Psoas muscle (tissue), 8 donors: ENCODE measurements around the gene COX5A. TPM values are rescaled to one million over a fixed set of nuclear protein-coding genes. Genes with fewer than 3 reads are reported as not detected.
A peak's percentile ranks its signal among the peaks of the same experiment; 100 is the strongest.
"Not testable (repeated sequence)": the region's sequence is repeated elsewhere in the genome, so short reads cannot be mapped to it uniquely, and the experiment has no call there.

ENCODE experiments used
- ATAC-seq, 4 donors: fragments of 200-7000 bp; cut with Tn5 transposase; one replicate each; pipeline ENCODE4 v1.9.1; 2020; ENCODE audit warnings: moderate library complexity in 3 of 4, mild to moderate bottlenecking in 2 of 4
- DNase-seq, 2 donors: peaks; one replicate each; pipeline ENCODE4 v3.0.0-alpha.2; 2020
- H3K27ac ChIP-seq: fragments of 200-600 bp; one replicate; pipeline ENCODE4 v1.8.0; 2022
- H3K27me3 ChIP-seq, 3 donors: fragments of 200-600 bp in 1 of 3; one replicate each; pipeline versions ENCODE4 v1.6.1 to v1.8.0; 2013 to 2022; ENCODE audit warnings: low read length in 2 of 3, mild to moderate bottlenecking in 2 of 3, moderate library complexity in 1 of 3; ENCODE audit not compliant: insufficient read depth in 3 of 3
- H3K36me3 ChIP-seq, 2 donors: fragments of 200-600 bp in 1 of 2; one replicate each; pipeline versions ENCODE4 v1.6.1 to v1.8.0; 2013 to 2022; ENCODE audit warnings: low read depth in 1 of 2, mild to moderate bottlenecking in 1 of 2, moderate library complexity in 1 of 2; ENCODE audit not compliant: insufficient read depth in 1 of 2
- H3K4me1 ChIP-seq: fragments of 200-600 bp; one replicate; pipeline ENCODE4 v1.8.0; 2022
- H3K4me3 ChIP-seq: fragments of 200-600 bp; one replicate; pipeline ENCODE4 v1.8.0; 2022; ENCODE audit warnings: mild to moderate bottlenecking
- H3K9me3 ChIP-seq: fragments of 200-600 bp; one replicate; pipeline ENCODE4 v1.8.0; 2022
- WGBS, 3 donors: extraction: QIAGEN DNeasy Blood & Tissue Kit; methylation state at CpG; one replicate each; pipeline versions ENCODE4 v1.1.6 to v1.1.7; 2013; 5-methylcytosine and 5-hydroxymethylcytosine counted together
- intact Hi-C, 2 donors: fragments of 100-400 bp; cut with DNase I; formaldehyde crosslinking; loops; one replicate each; pipeline versions ENCODE4 v1.11.0 to v1.14.2; 2022
- polyA plus RNA-seq, 3 donors: library from polyadenylated mRNA; stranded (reverse); fragments of 200-250 nt; gene quantifications; one replicate each; pipeline ENCODE4 v1.2.3, GENCODE V29; 2013
- total RNA-seq, 4 donors: library from RNA; stranded (reverse); fragmentation: NEBNext Ultra II Directional in 2 of 4; extraction: Animal tissue kit (Norgen Biotek cat#: 25700) in 2 of 4; gene quantifications; one replicate each; pipeline versions ENCODE4 v1.2.1 to v1.2.4, GENCODE V29; 2021 to 2023
- TF ChIP-seq, protein P1 (sequence below): fragments of 200-600 bp; IDR thresholded peaks from one replicate; pipeline ENCODE4 v1.8.0; 2022; ENCODE audit warnings: antibody characterized with exemption
- donor health status: healthy with polysubstance abuse.
- donor health status: DM: no; HTN: no; CAD: no; lungs with moderate emphysema.
- donor health status: Bipolar disorder and iron deficiency.
- donor health status: healthy.
- donor health status: DM: yes; HTN: yes; CAD: no.
- donor health status: DM: no; HTN: no; CAD: no.
- donor health status: DM: no; HTN: no; CAD: no.
- donor health status: DM: yes; HTN: yes; CAD: no.

COX5A gene
- total and polyA plus RNA-seq, 7 donors: 635 to 1,651 (median 910) TPM

DNA sequence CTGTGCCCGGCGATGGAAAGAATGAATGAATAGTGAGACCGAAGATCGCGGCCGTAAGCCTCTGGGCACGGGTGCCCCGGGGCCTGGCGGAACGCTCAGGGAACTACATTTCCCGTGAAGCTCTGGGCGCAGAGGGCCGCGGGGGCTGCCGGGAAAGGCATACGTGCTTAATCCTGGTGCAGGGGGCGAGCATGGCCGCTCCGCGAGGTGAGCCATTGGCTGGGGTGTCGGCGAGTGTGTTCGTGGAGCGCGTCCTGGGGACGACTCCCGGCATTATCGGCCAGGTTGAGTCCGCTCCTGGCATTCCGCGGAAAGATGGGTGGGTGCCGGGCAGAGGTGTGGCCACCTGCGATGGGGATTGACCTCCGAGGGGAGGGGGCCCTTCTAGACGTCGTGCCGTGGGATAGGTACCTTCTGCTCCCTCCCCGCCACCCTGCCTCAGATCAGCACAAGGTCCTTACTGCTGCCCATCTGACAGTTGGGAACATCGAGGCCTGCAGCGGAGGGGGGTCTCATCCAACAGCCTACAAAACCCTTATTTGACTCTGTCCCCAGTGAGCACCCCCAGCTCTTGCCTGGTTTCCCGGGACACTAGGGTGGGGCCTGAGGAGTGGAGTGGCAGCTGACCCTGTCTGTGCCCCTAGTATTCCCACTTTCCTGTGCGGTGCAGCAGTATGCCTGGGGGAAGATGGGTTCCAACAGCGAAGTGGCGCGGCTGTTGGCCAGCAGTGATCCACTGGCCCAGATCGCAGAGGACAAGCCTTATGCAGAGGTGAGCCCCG, 47.8 kb downstream of the COX5A start, which contains the start of gene MPI:
TSS of gene MPI (plus strand) at position 160 of the 782 bp plus-strand sequence. CDS start at position 192, 32 bp downstream.
- intact Hi-C loops: no loop called here
- WGBS, 3 donors: 1% methylated on average over 42 to 47 of the region's 47 CpGs
- DNase-seq: peak; percentile 86 to 91
- H3K4me1 ChIP-seq: peaks cover 18% of the 10 kb centered on the region
- H3K4me3 ChIP-seq: peak within 1 kb of the TSS; percentile 95
- no peaks in the 10 kb centered on the region for H3K9me3 ChIP-seq
- peaks cover 0 to 31% of the 10 kb centered on the region in 2 donors for H3K36me3 ChIP-seq
- peak within 1 kb of the TSS; percentile 90 for H3K27ac ChIP-seq
- no peaks in the 10 kb centered on the region for H3K27me3 ChIP-seq
- TF ChIP-seq, protein P1, sequence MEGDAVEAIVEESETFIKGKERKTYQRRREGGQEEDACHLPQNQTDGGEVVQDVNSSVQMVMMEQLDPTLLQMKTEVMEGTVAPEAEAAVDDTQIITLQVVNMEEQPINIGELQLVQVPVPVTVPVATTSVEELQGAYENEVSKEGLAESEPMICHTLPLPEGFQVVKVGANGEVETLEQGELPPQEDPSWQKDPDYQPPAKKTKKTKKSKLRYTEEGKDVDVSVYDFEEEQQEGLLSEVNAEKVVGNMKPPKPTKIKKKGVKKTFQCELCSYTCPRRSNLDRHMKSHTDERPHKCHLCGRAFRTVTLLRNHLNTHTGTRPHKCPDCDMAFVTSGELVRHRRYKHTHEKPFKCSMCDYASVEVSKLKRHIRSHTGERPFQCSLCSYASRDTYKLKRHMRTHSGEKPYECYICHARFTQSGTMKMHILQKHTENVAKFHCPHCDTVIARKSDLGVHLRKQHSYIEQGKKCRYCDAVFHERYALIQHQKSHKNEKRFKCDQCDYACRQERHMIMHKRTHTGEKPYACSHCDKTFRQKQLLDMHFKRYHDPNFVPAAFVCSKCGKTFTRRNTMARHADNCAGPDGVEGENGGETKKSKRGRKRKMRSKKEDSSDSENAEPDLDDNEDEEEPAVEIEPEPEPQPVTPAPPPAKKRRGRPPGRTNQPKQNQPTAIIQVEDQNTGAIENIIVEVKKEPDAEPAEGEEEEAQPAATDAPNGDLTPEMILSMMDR: peak; percentile 6
- ATAC-seq: peak; percentile 94 to 98 (median 95)

- intact Hi-C loops: no loop called here
- ATAC-seq (peak; percentile 29 to 64 (median 44)), DNase-seq (peak; percentile 47 to 67)
- WGBS, 3 donors: 12 to 29% (median 16%) methylated on average over 8 of the region's 8 CpGs
- Histone ChIP-seq H3K4me3 (peak overlapping the region; percentile 95), H3K27ac (peak overlapping the region; percentile 90), H3K9me3 (no peaks in the 10 kb centered on the region), H3K27me3 (no peaks in the 10 kb centered on the region), H3K36me3 (peaks cover 0 to 26% of the 10 kb centered on the region in 2 donors), H3K4me1 (peaks cover 18% of the 10 kb centered on the region)
- TF ChIP-seq, protein P1: no peak
Observed at GRCh38 chr15:74889390-74889882, 48.4 kb downstream of the COX5A start.

- Histone ChIP-seq H3K27ac (peak overlapping the region; percentile 90), H3K27me3 (no peaks in the 10 kb centered on the region), H3K9me3 (no peaks in the 10 kb centered on the region), H3K4me1 (peaks cover 18% of the 10 kb centered on the region), H3K36me3 (peaks cover 0 to 22% of the 10 kb centered on the region in 2 donors), H3K4me3 (no peak overlapping the region)
- 91 to 95% (median 95%) methylated on average over 4 of the region's 4 CpGs for WGBS, 3 donors
- TF ChIP-seq, protein P1: no peak
- intact Hi-C loops: no loop called here
- ATAC-seq (no peak), DNase-seq (peak in 1 of 2 donors; percentile 13)
Observed at GRCh38 chr15:74888716-74889115, 49.2 kb downstream of the COX5A start.

DNA sequence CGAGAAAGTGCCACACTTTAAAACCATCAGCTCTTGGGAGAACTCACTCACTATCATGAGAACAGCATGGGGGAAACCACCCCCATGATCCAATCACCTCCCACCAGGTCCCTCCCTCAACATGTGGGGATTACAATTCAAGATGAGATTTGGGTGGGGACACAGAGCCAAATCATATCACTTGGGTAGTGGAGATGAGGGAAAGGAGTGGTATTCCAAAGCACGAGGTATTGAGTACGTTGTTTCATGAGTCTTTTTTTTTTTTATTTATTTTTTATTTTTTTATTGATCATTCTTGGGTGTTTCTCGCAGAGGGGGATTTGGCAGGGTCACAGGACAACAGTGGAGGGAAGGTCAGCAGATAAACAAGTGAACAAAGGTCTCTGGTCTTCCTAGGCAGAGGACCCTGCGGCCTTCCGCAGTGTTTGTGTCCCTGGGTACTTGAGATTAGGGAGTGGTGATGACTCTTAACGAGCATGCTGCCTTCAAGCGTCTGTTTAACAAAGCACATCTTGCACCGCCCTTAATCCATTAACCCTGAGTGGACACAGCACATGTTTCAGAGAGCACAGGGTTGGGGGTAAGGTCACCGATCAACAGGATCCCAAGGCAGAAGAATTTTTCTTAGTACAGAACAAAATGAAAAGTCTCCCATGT, 50.2 kb downstream of the COX5A start:
- H3K27me3 ChIP-seq, H3K27ac ChIP-seq, DNase-seq, ATAC-seq, H3K9me3 ChIP-seq, H3K4me3 ChIP-seq, intact Hi-C loops: not testable (repeated sequence)
- Histone ChIP-seq H3K4me1 (peaks cover 18% of the 10 kb centered on the region), H3K36me3 (peaks cover 0 to 12% of the 10 kb centered on the region in 2 donors)
- 78 to 86% (median 80%) methylated on average over 6 to 9 of the region's 10 CpGs for WGBS, 3 donors

DNA sequence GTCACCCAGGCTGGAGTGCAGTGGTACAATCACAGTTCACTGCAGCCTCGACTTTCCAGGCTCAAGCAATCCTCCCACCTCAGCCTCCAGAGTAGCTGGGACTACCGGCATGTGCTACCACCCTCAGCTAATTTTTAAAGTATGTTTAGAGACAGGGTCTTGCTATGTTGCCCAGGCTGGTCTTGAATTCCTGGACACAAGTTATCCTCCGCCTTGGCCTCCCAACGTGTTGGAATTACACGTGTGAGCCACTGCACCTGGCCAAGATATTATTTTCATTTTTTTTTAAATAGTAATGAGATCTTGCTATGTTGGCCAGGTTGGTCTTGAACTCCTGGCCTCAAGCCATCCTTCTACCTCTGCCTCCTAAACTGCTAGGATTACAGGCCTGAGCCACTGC, 52.4 kb downstream of the COX5A start:
- DNase-seq: peak in 1 of 2 donors; percentile 11
- H3K9me3 ChIP-seq: peaks cover 2% of the 10 kb centered on the region
- no peak overlapping the region for H3K27ac ChIP-seq
- intact Hi-C loops: no loop called here
- no peak for ATAC-seq
- H3K27me3 ChIP-seq: no peaks in the 10 kb centered on the region
- no peaks in the 10 kb centered on the region for H3K36me3 ChIP-seq
- 69 to 80% (median 76%) methylated on average over 5 of the region's 5 CpGs for WGBS, 3 donors
- H3K4me3 ChIP-seq: no peak overlapping the region
- H3K4me1 ChIP-seq: peaks cover 11% of the 10 kb centered on the region
- TF ChIP-seq, protein P1: no peak
